K562 (cell line): ENCODE data around the gene ARHGAP4. TPM values are rescaled to one million over a fixed set of nuclear protein-coding genes. Genes with fewer than 3 reads are reported as not detected.

Experiments
- ARID4B ChIP-seq: sonication (generic); formaldehyde crosslinking; IDR thresholded peaks from 2 replicates; pipeline ENCODE4 v1.8.0; 2022; ENCODE audit warnings: mild to moderate bottlenecking, missing genetic modification reagents
- EP300 ChIP-seq: IDR thresholded peaks from 2 replicates; pipeline ENCODE4 v1.6.1; 2012; ENCODE audit warnings: low read length, improper control_type of control experiment
- HMG20A ChIP-seq: fragments of 450-650 bp; formaldehyde crosslinking; conservative IDR thresholded peaks from 2 replicates; pipeline ENCODE4 v1.4.0; 2020; ENCODE audit warnings: mild to moderate bottlenecking, mixed read lengths
- HOMEZ ChIP-seq: fragments of 250-450 bp; sonication (Bioruptor Pico); IDR thresholded peaks from 2 replicates; pipeline ENCODE4 v1.4.0; 2020; ENCODE audit warnings: mild to moderate bottlenecking, moderate library complexity
- MBD2 ChIP-seq: sonication (generic); IDR thresholded peaks from 2 replicates; pipeline ENCODE4 v1.6.1; 2016; ENCODE audit warnings: low read depth, borderline replicate concordance
- MEF2A ChIP-seq: IDR thresholded peaks from 2 replicates; pipeline ENCODE4 v1.6.1; 2011; ENCODE audit warnings: low read depth, mild to moderate bottlenecking, low read length, moderate library complexity; ENCODE audit not compliant: control insufficient read depth
- NR2C1 ChIP-seq, 2 experiments: fragments of 450-650 bp; IDR thresholded peaks; 2 replicates each; pipeline ENCODE4 v1.6.1; 2017; ENCODE audit warnings: mild to moderate bottlenecking in 2 of 2, antibody characterized with exemption in 1 of 2, inconsistent platforms in 1 of 2, missing compliant biosample characterization in 1 of 2, missing genetic modification characterization in 1 of 2
- RUNX1 ChIP-seq: sonication (generic); IDR thresholded peaks from 2 replicates; pipeline ENCODE4 v1.6.1; 2016; ENCODE audit warnings: antibody characterized with exemption, low read depth
- TEAD4 ChIP-seq, 2 experiments: sonication (generic) in 1 of 2; formaldehyde crosslinking in 1 of 2; IDR thresholded peaks; 2 replicates each; pipeline versions ENCODE4 v1.6.1 to v1.8.0; 2012 to 2022; ENCODE audit warnings: borderline replicate concordance in 1 of 2, inconsistent platforms in 1 of 2, low read length in 1 of 2, mild to moderate bottlenecking in 1 of 2, missing genetic modification reagents in 1 of 2
- TRIM25 ChIP-seq: fragments of 450-650 bp; IDR thresholded peaks from 2 replicates; pipeline ENCODE4 v1.7.0; 2016; ENCODE audit warnings: borderline replicate concordance
- USF1 ChIP-seq: sonication (generic); formaldehyde crosslinking; IDR thresholded peaks from 2 replicates; pipeline ENCODE4 v1.9.0; 2022; ENCODE audit warnings: mild to moderate bottlenecking, missing genetic modification reagents
- YY1 ChIP-seq, 3 experiments: IDR thresholded peaks; 2 replicates each; pipeline ENCODE4 v1.6.1; 2011; ENCODE audit warnings: low read length in 2 of 3, mild to moderate bottlenecking in 2 of 3, moderate library complexity in 2 of 3, borderline replicate concordance in 1 of 3, control low read depth in 1 of 3, low read depth in 1 of 3; ENCODE audit not compliant: insufficient read depth in 3 of 3, insufficient replicate concordance in 2 of 3, control insufficient read depth in 1 of 3, insufficient read length in 1 of 3; ENCODE audit errors: extremely low read depth in 1 of 3
- ZBTB9 ChIP-seq: fragments of 450-650 bp; formaldehyde crosslinking; IDR thresholded peaks from 2 replicates; pipeline ENCODE4 v1.4.0; 2020; ENCODE audit warnings: mild to moderate bottlenecking, moderate library complexity
- ZNF124 ChIP-seq: sonication (generic); formaldehyde crosslinking; IDR thresholded peaks from 2 replicates; pipeline ENCODE4 v1.8.1; 2022; ENCODE audit warnings: missing genetic modification reagents
- ZNF589 ChIP-seq: fragments of 200-800 bp; sonication (Bioruptor generic); IDR thresholded peaks from 2 replicates; pipeline ENCODE4 v1.6.1; 2016; ENCODE audit warnings: low read depth, missing genetic modification characterization, missing compliant biosample characterization
- polyA plus RNA-seq, 8 experiments: library from polyadenylated mRNA; depleted of rRNA in 4 of 8; stranded (reverse) in 5 of 8; unstranded in 3 of 8; fragments of >200 nt; fragmentation: Nextera tagmentation in 2 of 8; fragmentation: Illumina TruSeq in 1 of 8; extraction: Ambion mirVana in 2 of 8; extraction: Trizol in 1 of 8; gene quantifications; 2 replicates each; pipeline versions ENCODE4 v1.2.1 to v1.2.3, GENCODE V29; 2011 to 2014; ENCODE audit warnings: inconsistent platforms in 1 of 8, missing spikeins in 1 of 8
- total RNA-seq, 7 experiments: library from RNA; depleted of rRNA in 6 of 7; stranded (reverse); fragments of >200 nt in 6 of 7; fragmentation: Illumina TruSeq in 2 of 7; extraction: Trizol in 2 of 7; gene quantifications; 2 replicates each; pipeline versions ENCODE4 v1.2.1 to v1.2.3, GENCODE V29; 2011 to 2021; ENCODE audit warnings: low replicate concordance in 1 of 7

The ARHGAP4 gene
- total and polyA plus RNA-seq, 9 of the 15 experiments (the other 6 are each of a cell fraction or from before 2014, with no cell fraction given) = 0.30 to 81.8 (median 13.5) TPM

- TF ChIP-seq HOMEZ (CRISPR knock-in tag) (no peak), YY1 (IDR thresholded peaks at IDR 0.05; ENCODE audit: borderline replicate concordance in 1 of 3, control insufficient read depth in 1 of 3, extremely low read depth in 1 of 3, insufficient read depth in 3 of 3, insufficient read length in 1 of 3, insufficient replicate concordance in 2 of 3, low read depth in 1 of 3, low read length in 2 of 3) (no peak), TRIM25 (no peak), MBD2 (peak; percentile 69), NR2C1 (IDR thresholded peaks at IDR 0.05) (peak; percentile 40; the same call in 1 of the 2 replicates), NR2C1 (tag; IDR thresholded peaks at IDR 0.05) (peak; percentile 53; the same call in 1 of the 2 replicates), ZNF124 (no peak), HMG20A (CRISPR knock-in tag) (no peak; the same call in 1 of the 2 replicates), ARID4B (CRISPR knock-in tag) (no peak), USF1 (peak; percentile 16; the same call in 1 of the 2 replicates), EP300 (peak; percentile 97), RUNX1 (0 out of 2 replicates have a peak, but pooled peaks have one; percentile 33), ZBTB9 (CRISPR knock-in tag) (peak; percentile 70; the same call in 1 of the 2 replicates), MEF2A (peak; percentile 25; the same call in 1 of the 2 replicates), TEAD4 (IDR thresholded peaks at IDR 0.05; ENCODE audit: low read length) (peak; percentile 100), TEAD4 (CRISPR knock-in tag; IDR thresholded peaks at IDR 0.05; ENCODE audit: borderline replicate concordance) (no peak), ZNF589 (CRISPR knock-in tag) (peak; percentile 87)
Measured at GRCh38 chrX:153897899-153898298, 28.2 kb downstream of the ARHGAP4 start (continued).
